ENCODE data around the gene FGR. TPM values are rescaled to one million over a fixed set of nuclear protein-coding genes. Genes with fewer than 3 reads are reported as not detected.

The FGR gene
- polyA plus RNA-seq, 1 of the 3 experiments (the other 2 are of a cell fraction), result not detected

DNA sequence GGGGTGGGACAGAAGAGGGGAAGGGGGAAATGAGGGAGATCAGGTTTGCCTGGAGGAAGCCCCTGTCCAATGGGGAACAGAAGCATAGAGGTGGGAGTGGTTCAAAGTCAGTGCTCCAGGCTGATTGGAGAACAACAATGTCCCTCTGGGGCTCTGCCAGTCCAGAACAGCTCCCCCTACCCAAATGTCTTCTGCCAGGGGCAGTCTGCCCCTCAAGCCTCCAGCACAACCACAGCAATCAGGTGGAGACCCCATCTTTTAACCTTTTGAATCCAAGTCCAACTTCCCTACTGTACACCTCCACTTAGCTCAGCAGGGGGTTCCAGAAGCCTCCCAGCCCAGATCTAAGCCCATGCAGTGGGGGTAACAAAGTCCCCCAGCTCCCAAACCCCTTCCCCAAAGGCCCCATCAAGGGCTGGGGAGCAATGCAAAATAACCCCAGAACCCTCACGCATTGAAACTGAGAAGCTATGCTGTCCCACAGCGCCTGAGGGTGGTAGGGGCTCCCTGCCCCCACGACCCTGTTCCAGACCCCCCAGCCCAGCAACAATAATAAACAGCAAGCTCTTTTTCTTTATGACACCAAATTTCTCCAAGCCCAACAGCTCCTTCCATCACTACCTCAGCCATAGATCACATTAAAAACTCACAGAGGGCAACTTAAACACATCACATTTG lies 34.3 kb downstream of the FGR start:
- no peak overlapping the region for H2AFZ ChIP-seq (ENCODE audit: low read depth)
- no peaks in the 10 kb centered on the region for H3K9me3 ChIP-seq
- peak; percentile 77 for DNase-seq
- TF ChIP-seq, protein P1, sequence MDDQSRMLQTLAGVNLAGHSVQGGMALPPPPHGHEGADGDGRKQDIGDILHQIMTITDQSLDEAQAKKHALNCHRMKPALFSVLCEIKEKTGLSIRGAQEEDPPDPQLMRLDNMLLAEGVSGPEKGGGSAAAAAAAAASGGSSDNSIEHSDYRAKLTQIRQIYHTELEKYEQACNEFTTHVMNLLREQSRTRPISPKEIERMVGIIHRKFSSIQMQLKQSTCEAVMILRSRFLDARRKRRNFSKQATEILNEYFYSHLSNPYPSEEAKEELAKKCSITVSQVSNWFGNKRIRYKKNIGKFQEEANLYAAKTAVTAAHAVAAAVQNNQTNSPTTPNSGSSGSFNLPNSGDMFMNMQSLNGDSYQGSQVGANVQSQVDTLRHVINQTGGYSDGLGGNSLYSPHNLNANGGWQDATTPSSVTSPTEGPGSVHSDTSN (IDR thresholded peaks at IDR 0.05), result peak; percentile 75
- no peak for TF ChIP-seq TAF1 (IDR thresholded peaks at IDR 0.05; ENCODE audit: borderline replicate concordance, low read depth, low read length)
- 72% methylated on average over 3 of the region's 3 CpGs for WGBS (ENCODE audit: low lambda C conversion rate)
- CTCF ChIA-PET, result interaction anchor here (0.7 to 27.7 kb wide), 15 partner anchors 8 to 302 kb away, joined by 3 to 603 read pairs (median 5); no protein-coding TSS in a partner anchor
- no peak overlapping the region for H3K9ac ChIP-seq
- peak overlapping the region in 1 of 2 experiments; percentile 20; a peak in 1 of 4 replicates for H3K4me3 ChIP-seq (ENCODE audit: low read depth in 2 of 2, low read length in 1 of 2)
- peaks cover 24% of the 10 kb centered on the region for H3F3A ChIP-seq (replicated peaks; ENCODE audit: insufficient read depth)
- H3K4me1 ChIP-seq (ENCODE audit: control insufficient read depth in 1 of 2, insufficient read depth in 2 of 2, low read depth in 1 of 2, low read length in 1 of 2), result peaks cover 51 to 67% of the 10 kb centered on the region in 2 experiments
- peak overlapping the region; percentile 100 for H3K4me2 ChIP-seq
- H3K27me3 ChIP-seq (ENCODE audit: insufficient read depth), result no peaks in the 10 kb centered on the region
- H3K9me2 ChIP-seq, result no peaks in the 10 kb centered on the region
- peak overlapping the region; percentile 60 to 64 for H3K27ac ChIP-seq (ENCODE audit: low read depth in 2 of 2, low read length in 1 of 2)
- POLR2A ChIA-PET, result interaction anchor here (0.5 to 2.3 kb wide), 11 partner anchors 10 to 120 kb away, joined by 3 to 10 read pairs (median 4); partner anchors contain the start of gene WASF2
- H4K20me1 ChIP-seq (ENCODE audit: insufficient read depth), result peaks cover 65% of the 10 kb centered on the region
- H3K36me3 ChIP-seq (replicated peaks in 1 of 2; ENCODE audit: control insufficient read depth in 1 of 2, insufficient read depth in 2 of 2, low read length in 1 of 2), result no peaks in the 10 kb centered on the region
- peaks cover 78% of the 10 kb centered on the region for H3K79me2 ChIP-seq (ENCODE audit: insufficient read depth)

- Histone ChIP-seq H3K9me3 (no peaks in the 10 kb centered on the region), H3K4me2 (peak overlapping the region; percentile 100), H3K9me2 (no peaks in the 10 kb centered on the region), H2AFZ (ENCODE audit: low read depth) (no peak overlapping the region), H3K79me2 (ENCODE audit: insufficient read depth) (peaks cover 85% of the 10 kb centered on the region), H3K9ac (0 out of 2 replicates have a peak overlapping the region, but pooled peaks have one; percentile 23), H4K20me1 (ENCODE audit: insufficient read depth) (peaks cover 73% of the 10 kb centered on the region), H3K27ac (ENCODE audit: low read depth in 2 of 2, low read length in 1 of 2) (peak overlapping the region; percentile 60 to 61), H3K27me3 (ENCODE audit: insufficient read depth) (no peaks in the 10 kb centered on the region), H3K36me3 (replicated peaks in 1 of 2; ENCODE audit: control insufficient read depth in 1 of 2, insufficient read depth in 2 of 2, low read length in 1 of 2) (no peaks in the 10 kb centered on the region), H3K4me3 (ENCODE audit: low read depth in 2 of 2, low read length in 1 of 2) (peak overlapping the region in 1 of 2 experiments; percentile 33; a peak in 2 of 4 replicates), H3F3A (replicated peaks; ENCODE audit: insufficient read depth) (peaks cover 19% of the 10 kb centered on the region), H3K4me1 (ENCODE audit: control insufficient read depth in 1 of 2, insufficient read depth in 2 of 2, low read depth in 1 of 2, low read length in 1 of 2) (peaks cover 59 to 71% of the 10 kb centered on the region in 2 experiments)
- POLR2A ChIA-PET, result interaction anchor here (0.5 to 2.3 kb wide), 8 partner anchors 10 to 119 kb away, joined by 3 to 10 read pairs (median 4); partner anchors contain the start of gene WASF2
- peak; percentile 78 for DNase-seq
- CTCF ChIA-PET, result interaction anchor here (0.7 to 27.7 kb wide), 12 partner anchors 9 to 301 kb away, joined by 3 to 603 read pairs (median 6); no protein-coding TSS in a partner anchor
- whole genome bisulfite sequencing (ENCODE audit: low lambda C conversion rate), result 77% methylated on average over 6 of the region's 9 CpGs
- TF ChIP-seq, protein P1 (IDR thresholded peaks at IDR 0.05), result no peak
- peak; percentile 51; the same call in 1 of the 2 replicates for TF ChIP-seq MXI1 (IDR thresholded peaks at IDR 0.05; ENCODE audit: low read depth, low read length)
- TF ChIP-seq FOXM1 (IDR thresholded peaks at IDR 0.05; ENCODE audit: low read depth), result no peak
- TF ChIP-seq EP300 (IDR thresholded peaks at IDR 0.05; ENCODE audit: borderline replicate concordance in 1 of 2, low read depth in 1 of 2, low read length in 1 of 2), result peak in 1 of 2 experiments; percentile 8; a peak in 1 of 4 replicates
- no peak for TF ChIP-seq MEF2A (IDR thresholded peaks at IDR 0.05; ENCODE audit: borderline replicate concordance, low read depth)
- no peak for TF ChIP-seq RCOR1 (IDR thresholded peaks at IDR 0.05; ENCODE audit: low read length)
- TF ChIP-seq, protein P2, sequence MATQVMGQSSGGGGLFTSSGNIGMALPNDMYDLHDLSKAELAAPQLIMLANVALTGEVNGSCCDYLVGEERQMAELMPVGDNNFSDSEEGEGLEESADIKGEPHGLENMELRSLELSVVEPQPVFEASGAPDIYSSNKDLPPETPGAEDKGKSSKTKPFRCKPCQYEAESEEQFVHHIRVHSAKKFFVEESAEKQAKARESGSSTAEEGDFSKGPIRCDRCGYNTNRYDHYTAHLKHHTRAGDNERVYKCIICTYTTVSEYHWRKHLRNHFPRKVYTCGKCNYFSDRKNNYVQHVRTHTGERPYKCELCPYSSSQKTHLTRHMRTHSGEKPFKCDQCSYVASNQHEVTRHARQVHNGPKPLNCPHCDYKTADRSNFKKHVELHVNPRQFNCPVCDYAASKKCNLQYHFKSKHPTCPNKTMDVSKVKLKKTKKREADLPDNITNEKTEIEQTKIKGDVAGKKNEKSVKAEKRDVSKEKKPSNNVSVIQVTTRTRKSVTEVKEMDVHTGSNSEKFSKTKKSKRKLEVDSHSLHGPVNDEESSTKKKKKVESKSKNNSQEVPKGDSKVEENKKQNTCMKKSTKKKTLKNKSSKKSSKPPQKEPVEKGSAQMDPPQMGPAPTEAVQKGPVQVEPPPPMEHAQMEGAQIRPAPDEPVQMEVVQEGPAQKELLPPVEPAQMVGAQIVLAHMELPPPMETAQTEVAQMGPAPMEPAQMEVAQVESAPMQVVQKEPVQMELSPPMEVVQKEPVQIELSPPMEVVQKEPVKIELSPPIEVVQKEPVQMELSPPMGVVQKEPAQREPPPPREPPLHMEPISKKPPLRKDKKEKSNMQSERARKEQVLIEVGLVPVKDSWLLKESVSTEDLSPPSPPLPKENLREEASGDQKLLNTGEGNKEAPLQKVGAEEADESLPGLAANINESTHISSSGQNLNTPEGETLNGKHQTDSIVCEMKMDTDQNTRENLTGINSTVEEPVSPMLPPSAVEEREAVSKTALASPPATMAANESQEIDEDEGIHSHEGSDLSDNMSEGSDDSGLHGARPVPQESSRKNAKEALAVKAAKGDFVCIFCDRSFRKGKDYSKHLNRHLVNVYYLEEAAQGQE (IDR thresholded peaks at IDR 0.05; ENCODE audit: low read depth, low read length), result no peak
- TF ChIP-seq ELF1 (IDR thresholded peaks at IDR 0.05), result no peak
- TF ChIP-seq YY1 (IDR thresholded peaks at IDR 0.05; ENCODE audit: low read depth), result no peak
- no peak for TF ChIP-seq TEAD4 (IDR thresholded peaks at IDR 0.05; ENCODE audit: borderline replicate concordance, insufficient read depth)
- TF ChIP-seq EZH2phosphoT487 (IDR thresholded peaks at IDR 0.05; ENCODE audit: borderline replicate concordance, low read depth), result no peak
- TF ChIP-seq FOSL2 (IDR thresholded peaks at IDR 0.05; ENCODE audit: borderline replicate concordance, low read depth), result no peak
- TF ChIP-seq SIN3A (IDR thresholded peaks at IDR 0.05; ENCODE audit: borderline replicate concordance, low read depth, low read length), result no peak
- no peak for TF ChIP-seq CHD2 (IDR thresholded peaks at IDR 0.05; ENCODE audit: low read length, partially characterized antibody)
- no peak for TF ChIP-seq JUND (IDR thresholded peaks at IDR 0.05)
These were observed 35.1 kb downstream of the FGR start for GRCh38 chr1:27599605-27600497.
